Fibroblast of mammary gland (primary cell): ENCODE data around the gene GAREM2.

Experiments used
- DNase-seq: peaks from one replicate; pipeline ENCODE4 v3.0.0-alpha.2; 2010; ENCODE audit warnings: low read depth
- H3K4me3 ChIP-seq: 2 replicates; pipeline ENCODE4 v1.5.1; 2011; ENCODE audit warnings: low read depth, mild to moderate bottlenecking, low read length, moderate library complexity; ENCODE audit not compliant: control insufficient read depth
- TF ChIP-seq, protein P1 (sequence below): conservative IDR thresholded peaks from 2 replicates; pipeline ENCODE4 v1.5.1; 2011; ENCODE audit warnings: low read depth, low read length, inconsistent platforms; ENCODE audit not compliant: control insufficient read depth, insufficient read depth

The GAREM2 gene

DNA sequence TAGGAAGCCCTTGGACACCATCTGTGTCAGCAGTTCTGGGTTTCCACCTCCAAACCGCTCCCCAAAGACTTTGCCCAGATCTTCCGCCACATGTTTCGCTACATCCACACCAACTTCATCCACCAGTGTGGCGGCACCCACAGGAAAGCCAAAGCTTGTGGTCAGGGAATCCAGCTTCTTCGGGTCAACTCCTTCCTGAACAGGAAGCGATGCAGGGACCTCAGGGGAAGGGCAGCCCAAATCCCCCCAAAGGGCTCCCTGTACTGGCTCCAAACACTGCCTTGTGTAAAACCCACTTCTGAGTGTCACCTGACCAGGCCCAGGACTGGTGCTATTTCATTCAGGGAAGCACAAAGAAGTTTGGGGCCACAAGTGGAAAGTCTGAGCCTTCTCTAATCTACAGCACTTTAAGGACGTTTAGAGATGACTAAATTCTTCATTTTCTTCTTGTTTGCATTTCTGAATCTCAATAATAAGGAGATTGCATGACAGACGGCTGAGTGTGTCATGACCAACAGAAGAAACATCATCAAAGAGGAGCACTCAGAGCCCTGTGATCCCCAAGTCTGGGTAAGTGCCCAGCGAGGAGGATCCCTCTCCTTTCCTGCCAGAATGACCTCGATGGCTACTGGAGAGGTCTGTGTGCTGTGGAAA, 20.8 kb downstream of the GAREM2 start:
- DNase-seq, result no peak
- TF ChIP-seq, protein P1, sequence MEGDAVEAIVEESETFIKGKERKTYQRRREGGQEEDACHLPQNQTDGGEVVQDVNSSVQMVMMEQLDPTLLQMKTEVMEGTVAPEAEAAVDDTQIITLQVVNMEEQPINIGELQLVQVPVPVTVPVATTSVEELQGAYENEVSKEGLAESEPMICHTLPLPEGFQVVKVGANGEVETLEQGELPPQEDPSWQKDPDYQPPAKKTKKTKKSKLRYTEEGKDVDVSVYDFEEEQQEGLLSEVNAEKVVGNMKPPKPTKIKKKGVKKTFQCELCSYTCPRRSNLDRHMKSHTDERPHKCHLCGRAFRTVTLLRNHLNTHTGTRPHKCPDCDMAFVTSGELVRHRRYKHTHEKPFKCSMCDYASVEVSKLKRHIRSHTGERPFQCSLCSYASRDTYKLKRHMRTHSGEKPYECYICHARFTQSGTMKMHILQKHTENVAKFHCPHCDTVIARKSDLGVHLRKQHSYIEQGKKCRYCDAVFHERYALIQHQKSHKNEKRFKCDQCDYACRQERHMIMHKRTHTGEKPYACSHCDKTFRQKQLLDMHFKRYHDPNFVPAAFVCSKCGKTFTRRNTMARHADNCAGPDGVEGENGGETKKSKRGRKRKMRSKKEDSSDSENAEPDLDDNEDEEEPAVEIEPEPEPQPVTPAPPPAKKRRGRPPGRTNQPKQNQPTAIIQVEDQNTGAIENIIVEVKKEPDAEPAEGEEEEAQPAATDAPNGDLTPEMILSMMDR, result no peak
- H3K4me3 ChIP-seq, result no peak overlapping the region

GRCh38 chr2:26195040-26195984, 22.4 kb downstream of the GAREM2 start:
- H3K4me3 ChIP-seq, result no peak overlapping the region
- TF ChIP-seq, protein P1, result no peak
- DNase-seq, result no peak

GRCh38 chr2:26196683-26197418, 24.0 kb downstream of the GAREM2 start:
- TF ChIP-seq, protein P1, result no peak
- DNase-seq, result no peak
- H3K4me3 ChIP-seq, result no peak overlapping the region

DNA sequence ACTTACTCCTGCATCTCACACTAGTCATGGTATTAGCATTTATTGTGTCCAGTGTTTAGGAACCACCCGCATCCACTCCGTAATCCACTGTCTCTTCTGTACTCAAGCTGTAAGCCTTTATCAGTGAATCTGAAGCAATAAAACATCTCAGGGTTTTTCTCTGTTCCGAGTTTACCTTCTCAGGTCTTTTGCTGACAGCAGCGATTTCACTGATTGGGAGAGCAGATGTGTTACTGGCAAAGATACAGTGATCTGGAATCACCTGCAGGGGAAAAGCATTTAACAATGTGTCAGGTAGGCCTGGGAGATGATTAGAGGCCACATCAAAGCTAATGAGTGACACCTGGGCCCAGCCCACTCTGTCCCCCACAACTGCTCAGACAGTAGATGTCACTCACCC, 24.6 kb downstream of the GAREM2 start:
- H3K4me3 ChIP-seq, result no peak overlapping the region
- TF ChIP-seq, protein P1, result no peak
- no peak for DNase-seq

DNA sequence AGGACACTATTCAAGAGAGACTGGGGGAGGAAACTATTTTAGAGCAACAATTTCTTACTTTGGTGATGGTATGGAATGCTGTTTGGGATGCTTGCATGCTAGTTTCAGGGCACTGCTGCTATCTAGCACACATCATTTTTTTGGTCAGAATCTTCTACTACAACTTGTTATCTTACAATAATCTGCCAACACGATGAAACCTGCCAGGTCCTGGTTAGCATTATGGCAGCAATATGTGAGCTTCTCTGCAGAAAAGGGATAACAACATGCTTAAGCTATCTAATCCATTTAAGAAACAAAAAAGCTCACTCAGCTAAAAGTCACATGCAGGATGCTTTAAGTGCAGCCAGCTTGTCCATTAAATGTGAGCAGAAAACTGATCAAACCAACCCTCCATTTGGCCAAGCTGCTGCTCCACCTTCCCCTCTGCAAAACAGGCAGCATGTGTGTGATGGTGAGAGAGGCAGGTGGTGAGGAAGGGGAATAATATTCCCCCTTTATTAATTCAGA, 30.1 kb downstream of the GAREM2 start:
- TF ChIP-seq, protein P1, result no peak
- H3K4me3 ChIP-seq, result no peak overlapping the region
- no peak for DNase-seq

- H3K4me3 ChIP-seq, result no peak overlapping the region
- TF ChIP-seq, protein P1, result no peak
- DNase-seq, result no peak
Observed at GRCh38 chr2:26203906-26204305, 31.0 kb downstream of the GAREM2 start.
